ENCODE measurements around the gene KREMEN2. TPM values are rescaled to one million over a fixed set of nuclear protein-coding genes. Genes with fewer than 3 reads are reported as not detected.

Gene KREMEN2
- total and polyA plus RNA-seq, 2 of the 13 experiments (the other 11 are each of a cell fraction or from before 2014, with no cell fraction given) = 0.48 to 1.2 TPM

GRCh38 chr16:3001316-3001715 is 37.2 kb downstream of the KREMEN2 start:
- Histone ChIP-seq H2AFZ (ENCODE audit: low read length) (no peak overlapping the region), H3K79me2 (ENCODE audit: insufficient read depth, low read length) (no peaks in the 10 kb centered on the region), H3K36me3 (replicated peaks in 1 of 2; ENCODE audit: control insufficient read depth in 1 of 2, insufficient read depth in 2 of 2, low read length in 2 of 2) (no peaks in the 10 kb centered on the region), H3K4me2 (ENCODE audit: low read depth, low read length) (no peak overlapping the region), H3K4me3 (replicated peaks in 1 of 3; ENCODE audit: insufficient read depth in 1 of 3, low read depth in 2 of 3, low read length in 3 of 3) (no peak overlapping the region), H3K27me3 (ENCODE audit: control insufficient read depth in 1 of 2, insufficient read depth in 2 of 2, low read length in 2 of 2) (no peaks in the 10 kb centered on the region), H3K4me1 (ENCODE audit: insufficient read depth, low read length) (peaks cover 24% of the 10 kb centered on the region), H3K27ac (ENCODE audit: extremely low read length, insufficient read depth, low read length) (no peak overlapping the region), H3K9me3 (ENCODE audit: low read length) (no peaks in the 10 kb centered on the region), H4K20me1 (ENCODE audit: insufficient read depth, low read length) (no peaks in the 10 kb centered on the region), H3K9ac (ENCODE audit: insufficient read depth, low read depth, low read length) (no peak overlapping the region)
- WGBS (ENCODE audit: low lambda C conversion rate) = 87% methylated on average over 5 of the region's 12 CpGs
- CTCF ChIA-PET (ENCODE audit: low intra/inter-chr PET ratio, low total read pairs) = interaction anchor here (2.0 kb wide), 1 partner anchor 28 kb away, joined by 5 read pairs; no protein-coding TSS in a partner anchor
- TF ChIP-seq CREBL2 (CRISPR knock-in tag; IDR thresholded peaks at IDR 0.05; ENCODE audit: borderline replicate concordance) (no peak), ZBTB44 (CRISPR knock-in tag; IDR thresholded peaks at IDR 0.05) (no peak), KMT2A (CRISPR knock-in tag; IDR thresholded peaks at IDR 0.05) (no peak), NONO (IDR thresholded peaks at IDR 0.05) (no peak), NONO (CRISPR knock-in tag; conservative IDR thresholded peaks at IDR 0.05) (no peak), ZFP36L1 (CRISPR knock-in tag; IDR thresholded peaks at IDR 0.05) (no peak), ZNF256 (CRISPR knock-in tag; conservative IDR thresholded peaks at IDR 0.05) (no peak), ZBTB34 (CRISPR knock-in tag; IDR thresholded peaks at IDR 0.05) (no peak), NPAS2 (CRISPR knock-in tag; IDR thresholded peaks at IDR 0.05; ENCODE audit: borderline replicate concordance) (no peak), HIVEP1 (CRISPR knock-in tag; IDR thresholded peaks at IDR 0.05) (no peak), PRPF4 (IDR thresholded peaks at IDR 0.05; ENCODE audit: low read depth, low read length, poor library complexity, severe bottlenecking) (no peak), SP140L (CRISPR knock-in tag; IDR thresholded peaks at IDR 0.05; ENCODE audit: borderline replicate concordance) (no peak), ZNF775 (CRISPR knock-in tag; IDR thresholded peaks at IDR 0.05; ENCODE audit: borderline replicate concordance) (no peak)
- in situ Hi-C loops (cut with HindIII; ENCODE audit: extremely low pct_ligation_motif_present, low pct_unique_long_range_greater_than_20kb) = no loop called here
- intact Hi-C loops (cut with micrococcal nuclease; ENCODE audit: unreplicated experiment) = no loop called here
- BruUV-seq (replicated peaks) = no TSS peak
- POLR2A ChIA-PET = interaction anchor here (0.9 kb wide), 1 partner anchor 26 kb away, joined by 3 read pairs; no protein-coding TSS in a partner anchor
- FAIRE-seq (no peak), ATAC-seq (no peak), DNase-seq (ENCODE audit: low spot score) (no peak)

All from HepG2 (cell line).